HCT116 (cell line): ENCODE results near the gene DDA1. TPM values are rescaled to one million over a fixed set of nuclear protein-coding genes. Genes with fewer than 3 reads are reported as not detected.

Source experiments
- ATAC-seq: fragments of 200-7000 bp; cut with Tn5 transposase; 2 replicates; pipeline ENCODE4 v1.9.1; 2020; ENCODE audit warnings: mild to moderate bottlenecking, moderate library complexity
- BruUV-seq: library from RNA; stranded (reverse); fragments of 400-500 nt; replicated peaks from 2 replicates; lab custom pipeline; 2021; lab: Mats Ljungman, UMichigan
- CTCF ChIA-PET: fragments of 300-600 bp; sonication (Branson Sonifier 250); formaldehyde crosslinking; loops from one replicate; lab custom pipeline; 2021; ENCODE audit warnings: antibody characterized with exemption; lab: Charles Lee
- POLR2A ChIA-PET: fragments of 300-600, 350-600 bp; sonication (Branson Sonifier 250); formaldehyde crosslinking; loops from one replicate; lab custom pipeline; 2021; ENCODE audit warnings: antibody characterized with exemption; lab: Charles Lee
- RAD21 ChIA-PET, 2 experiments: fragments of 300-600 bp; sonication (Branson Sonifier 250); formaldehyde crosslinking; loops; one replicate each; lab custom pipeline; 2023; ENCODE audit warnings: low total read pairs in 2 of 2; ENCODE audit not compliant: uncharacterized antibody in 2 of 2, unreplicated experiment in 2 of 2, low non-redundant PET in 1 of 2; lab: Charles Lee
- DNase-seq: peaks from one replicate; pipeline ENCODE4 v3.0.0-alpha.2; 2010; ENCODE audit warnings: low read depth, low spot score
- H2AFZ ChIP-seq: fragments of 200-600 bp; shearing (Covaris generic), sonication (generic); 2 replicates; pipeline ENCODE4 v1.6.1; 2017; ENCODE audit warnings: low read depth, mixed run types, mixed read lengths, antibody characterized with exemption, low read length; ENCODE audit not compliant: poor library complexity, severe bottlenecking
- H3K27ac ChIP-seq: 2 replicates; pipeline ENCODE4 v1.5.1; 2012; ENCODE audit warnings: low read depth, low read length
- H3K27me3 ChIP-seq: fragments of 200-600 bp; sonication (generic); 2 replicates; pipeline ENCODE4 v1.6.1; 2016; ENCODE audit warnings: mixed run types, low read length, mixed read lengths; ENCODE audit not compliant: insufficient read depth
- H3K36me3 ChIP-seq, 2 experiments: fragments of 200-500 bp in 1 of 2; fragments of 200-600 bp in 1 of 2; sonication (Bioruptor generic) in 1 of 2; sonication (generic) in 1 of 2; 2 replicates each; pipeline versions ENCODE4 v1.5.1 to v1.6.1; 2014 to 2016; ENCODE audit warnings: low read length in 2 of 2, inconsistent platforms in 1 of 2, mixed read lengths in 1 of 2, mixed run types in 1 of 2; ENCODE audit not compliant: insufficient read depth in 2 of 2, control insufficient read depth in 1 of 2
- H3K4me1 ChIP-seq, 2 experiments: fragments of 200-600 bp in 1 of 2; sonication (generic) in 1 of 2; 2 replicates each; pipeline versions ENCODE4 v1.5.1 to v1.6.1; 2012 to 2017; ENCODE audit warnings: low read length in 2 of 2, inconsistent platforms in 1 of 2, mild to moderate bottlenecking in 1 of 2, mixed read lengths in 1 of 2, mixed run types in 1 of 2, moderate library complexity in 1 of 2; ENCODE audit not compliant: insufficient read depth in 2 of 2, control insufficient read depth in 1 of 2
- H3K4me2 ChIP-seq: fragments of 200-600 bp; sonication (generic); 2 replicates; pipeline ENCODE4 v1.6.1; 2017; ENCODE audit warnings: mixed run types, low read length, mixed read lengths
- H3K4me3 ChIP-seq, 2 experiments: fragments of 200-600 bp in 1 of 2; sonication (generic) in 1 of 2; replicated peaks in 1 of 2; 2 replicates each; pipeline ENCODE4 v1.5.1; 2011 to 2016; ENCODE audit warnings: low read length in 2 of 2, control low read depth in 1 of 2, low read depth in 1 of 2, mild to moderate bottlenecking in 1 of 2, mixed read lengths in 1 of 2, mixed run types in 1 of 2
- H3K79me2 ChIP-seq: fragments of 200-600 bp; sonication (generic); 2 replicates; pipeline ENCODE4 v1.6.1; 2017; ENCODE audit warnings: mild to moderate bottlenecking, mixed run types, low read length, moderate library complexity, mixed read lengths; ENCODE audit not compliant: insufficient read depth
- H3K9ac ChIP-seq: fragments of 200-600 bp; sonication (generic); 2 replicates; pipeline ENCODE4 v1.6.1; 2016; ENCODE audit warnings: low read length, mixed read lengths
- H3K9me2 ChIP-seq: fragments of 200-600 bp; sonication (generic), shearing (Covaris generic); 2 replicates; pipeline ENCODE4 v1.6.1; 2017; ENCODE audit warnings: mixed run types, mild to moderate bottlenecking, moderate library complexity; ENCODE audit not compliant: insufficient read depth
- H3K9me3 ChIP-seq, 2 experiments: fragments of 200-500 bp in 1 of 2; fragments of 200-600 bp in 1 of 2; sonication (Bioruptor generic) in 1 of 2; sonication (generic) in 1 of 2; 2 replicates each; pipeline ENCODE4 v1.6.1; 2014 to 2017; ENCODE audit warnings: low read length in 2 of 2, mixed read lengths in 2 of 2, inconsistent platforms in 1 of 2, low read depth in 1 of 2, mild to moderate bottlenecking in 1 of 2, mixed run types in 1 of 2, moderate library complexity in 1 of 2; ENCODE audit not compliant: control insufficient read depth in 1 of 2, insufficient read depth in 1 of 2
- H4K20me1 ChIP-seq: fragments of 200-600 bp; sonication (generic), shearing (Covaris generic); 2 replicates; pipeline ENCODE4 v1.6.1; 2017; ENCODE audit warnings: mixed run types, mild to moderate bottlenecking, moderate library complexity; ENCODE audit not compliant: insufficient read depth
- ATF3 ChIP-seq: IDR thresholded peaks from 2 replicates; pipeline ENCODE4 v1.6.1; 2012
- SP1 ChIP-seq: IDR thresholded peaks from 2 replicates; pipeline ENCODE4 v1.6.1; 2012; ENCODE audit warnings: low read depth
- ZBTB33 ChIP-seq: IDR thresholded peaks from 2 replicates; pipeline ENCODE4 v1.6.1; 2011; ENCODE audit warnings: mild to moderate bottlenecking, low read length, moderate library complexity; ENCODE audit not compliant: insufficient replicate concordance; ENCODE audit errors: extremely low read depth
- intact Hi-C: fragments of 100-400 bp; cut with micrococcal nuclease; formaldehyde crosslinking; loops from 2 replicates; pipeline ENCODE4 v1.10.0; 2022
- total RNA-seq: library from RNA; stranded (reverse); gene quantifications from one replicate; pipeline ENCODE4 v1.2.1, GENCODE V29; 2021; ENCODE audit not compliant: unreplicated experiment

The DDA1 gene
- total RNA-seq, 1 experiment from 2014 or later = 68.6 TPM

- peak overlapping the region; percentile 93 for H3K27ac ChIP-seq
- H2AFZ ChIP-seq = no peak overlapping the region
- H3K27me3 ChIP-seq = no peaks in the 10 kb centered on the region
- no peak for ATAC-seq
- POLR2A ChIA-PET = interaction anchor here (0.7 to 1.6 kb wide), 4 partner anchors 11 to 46 kb away, joined by 3 to 6 read pairs (median 4); partner anchors contain the start of gene DDA1
- intact Hi-C loops = no loop called here
- peak overlapping the region; percentile 97 for H3K4me2 ChIP-seq
- H3K4me1 ChIP-seq = peaks cover 33 to 58% of the 10 kb centered on the region in 2 experiments
- RAD21 ChIA-PET = interaction anchor here in 1 of 2 experiments (1.0 kb wide), 1 partner anchor 29 kb away, joined by 5 read pairs; the partner anchor contains the start of gene DDA1
- CTCF ChIA-PET = interaction anchor here (0.8 to 1.0 kb wide), 6 partner anchors 11 to 48 kb away, joined by 3 to 6 read pairs (median 4); partner anchors contain the start of genes DDA1 and MRPL34
- BruUV-seq = no TSS peak
- no peak for DNase-seq
- peak overlapping the region; percentile 89 for H3K9ac ChIP-seq
- peak overlapping the region; percentile 85 to 99 for H3K4me3 ChIP-seq
- H3K36me3 ChIP-seq = peaks cover 3 to 9% of the 10 kb centered on the region in 2 experiments; a peak in 1 of 4 replicates
- no peaks in the 10 kb centered on the region for H3K9me2 ChIP-seq
- no peaks in the 10 kb centered on the region for H4K20me1 ChIP-seq
- H3K79me2 ChIP-seq = peaks cover 21% of the 10 kb centered on the region
- no peaks in the 10 kb centered on the region for H3K9me3 ChIP-seq
- TF ChIP-seq ATF3 = no peak
- TF ChIP-seq SP1 = no peak
- no peak for TF ChIP-seq ZBTB33
Measured at GRCh38 chr19:17338433-17339078, 29.2 kb downstream of the DDA1 start.
